Osteoblast (primary cell): ENCODE results near the gene PI4KB. TPM values are rescaled to one million over a fixed set of nuclear protein-coding genes. Genes with fewer than 3 reads are reported as not detected.

Experiments used
- DNase-seq: peaks from one replicate; pipeline ENCODE4 v3.0.0; 2011; ENCODE audit warnings: low spot score, mixed read lengths; ENCODE audit not compliant: insufficient read length; ENCODE audit errors: missing footprints
- H2AFZ ChIP-seq: 2 replicates; pipeline ENCODE4 v1.6.0; 2011; ENCODE audit warnings: mild to moderate bottlenecking, low read length
- H3K27ac ChIP-seq: 2 replicates; pipeline ENCODE4 v1.5.1; 2011; ENCODE audit warnings: mild to moderate bottlenecking, low read depth, low read length, moderate library complexity
- H3K27me3 ChIP-seq: 2 replicates; pipeline ENCODE4 v1.6.0; 2012; ENCODE audit warnings: mild to moderate bottlenecking, control low read depth, inconsistent platforms, low read length, moderate library complexity; ENCODE audit not compliant: insufficient read depth
- H3K36me3 ChIP-seq: 2 replicates; pipeline ENCODE4 v1.5.1; 2011; ENCODE audit warnings: mild to moderate bottlenecking, low read length, control low read depth, moderate library complexity; ENCODE audit not compliant: insufficient read depth
- H3K4me1 ChIP-seq: 2 replicates; pipeline ENCODE4 v1.5.1; 2011; ENCODE audit warnings: mild to moderate bottlenecking, low read length, control low read depth, moderate library complexity; ENCODE audit not compliant: insufficient read depth
- H3K4me2 ChIP-seq: 2 replicates; pipeline ENCODE4 v1.6.0; 2011; ENCODE audit warnings: mild to moderate bottlenecking, low read length; ENCODE audit not compliant: insufficient read depth
- H3K4me3 ChIP-seq: fragments of 200-600 bp; sonication (generic); 3 replicates; pipeline ENCODE4 v1.5.1; 2012; ENCODE audit warnings: mild to moderate bottlenecking, low read length, inconsistent platforms; ENCODE audit not compliant: insufficient read depth
- H3K79me2 ChIP-seq: 2 replicates; pipeline ENCODE4 v1.6.0; 2012; ENCODE audit warnings: mild to moderate bottlenecking, low read length, control low read depth, inconsistent platforms; ENCODE audit not compliant: insufficient read depth
- H3K9me3 ChIP-seq: 2 replicates; pipeline ENCODE4 v1.5.1; 2011; ENCODE audit warnings: low read depth, low read length, control low read depth
- H4K20me1 ChIP-seq: 2 replicates; pipeline ENCODE4 v1.6.0; 2012; ENCODE audit warnings: mild to moderate bottlenecking, low read length, control low read depth; ENCODE audit not compliant: insufficient read depth
- CTCF ChIP-seq: IDR thresholded peaks from 2 replicates; pipeline ENCODE4 v1.5.1; 2011; ENCODE audit warnings: mild to moderate bottlenecking, low read depth, low read length, moderate library complexity; ENCODE audit errors: extremely low read depth
- total RNA-seq: library from RNA; depleted of rRNA; stranded (reverse); fragments of >200 nt; gene quantifications from 2 replicates; pipeline ENCODE4 v1.2.3, GENCODE V29; 2012

Gene PI4KB
- total RNA-seq, 1 donor: 43.8 TPM

GRCh38 chr1:151340870-151341754 is 13.9 kb upstream of the PI4KB start:
- peaks cover 6% of the 10 kb centered on the region for H3K79me2 ChIP-seq
- H3K4me2 ChIP-seq: peak overlapping the region; percentile 58
- no peaks in the 10 kb centered on the region for H4K20me1 ChIP-seq
- H3K27me3 ChIP-seq: no peaks in the 10 kb centered on the region
- no peak overlapping the region for H2AFZ ChIP-seq
- DNase-seq: peak; percentile 69
- H3K36me3 ChIP-seq: peaks cover 17% of the 10 kb centered on the region
- peaks cover 9% of the 10 kb centered on the region for H3K4me1 ChIP-seq
- no peak overlapping the region for H3K4me3 ChIP-seq
- H3K27ac ChIP-seq: no peak overlapping the region
- no peaks in the 10 kb centered on the region for H3K9me3 ChIP-seq
- TF ChIP-seq CTCF: peak; percentile 73

- Histone ChIP-seq H4K20me1 (no peaks in the 10 kb centered on the region), H3K4me2 (no peak overlapping the region), H3K27ac (no peak overlapping the region), H3K27me3 (no peaks in the 10 kb centered on the region), H3K4me3 (no peak overlapping the region), H3K4me1 (peaks cover 3% of the 10 kb centered on the region), H3K79me2 (no peaks in the 10 kb centered on the region), H3K9me3 (no peaks in the 10 kb centered on the region), H2AFZ (no peak overlapping the region), H3K36me3 (no peaks in the 10 kb centered on the region)
- no peak for TF ChIP-seq CTCF
- DNase-seq: no peak
Observed at GRCh38 chr1:151336556-151336955, 9.3 kb upstream of the PI4KB start.

GRCh38 chr1:151334822-151335221 is 7.6 kb upstream of the PI4KB start:
- DNase-seq: no peak
- no peaks in the 10 kb centered on the region for H3K9me3 ChIP-seq
- H3K79me2 ChIP-seq: no peaks in the 10 kb centered on the region
- H3K27me3 ChIP-seq: no peaks in the 10 kb centered on the region
- no peak overlapping the region for H2AFZ ChIP-seq
- H3K4me1 ChIP-seq: no peaks in the 10 kb centered on the region
- no peak for TF ChIP-seq CTCF
- H4K20me1 ChIP-seq: no peaks in the 10 kb centered on the region
- no peak overlapping the region for H3K27ac ChIP-seq
- no peak overlapping the region for H3K4me2 ChIP-seq
- H3K4me3 ChIP-seq: no peak overlapping the region
- H3K36me3 ChIP-seq: no peaks in the 10 kb centered on the region

- Histone ChIP-seq H2AFZ (peak overlapping the region; percentile 99), H3K9me3 (no peaks in the 10 kb centered on the region), H3K79me2 (peaks cover 38% of the 10 kb centered on the region), H3K36me3 (peaks cover 20% of the 10 kb centered on the region), H4K20me1 (peaks cover 18% of the 10 kb centered on the region), H3K27me3 (no peaks in the 10 kb centered on the region), H3K27ac (peak overlapping the region; percentile 93), H3K4me2 (peak overlapping the region; percentile 87), H3K4me3 (peak overlapping the region; percentile 69), H3K4me1 (peaks cover 22% of the 10 kb centered on the region)
- TF ChIP-seq CTCF: no peak
- peak; percentile 13 for DNase-seq
Observed at GRCh38 chr1:151327903-151328674, 873 bp upstream of the PI4KB start.
